Gastroesophageal sphincter (tissue), 4 donors: ENCODE data around the gene TPP2. TPM values are rescaled to one million over a fixed set of nuclear protein-coding genes. Genes with fewer than 3 reads are reported as not detected.

ENCODE experiments used
- ATAC-seq: fragments of 150-250 bp; one replicate; pipeline ENCODE4 v1.9.1; 2016; ENCODE audit warnings: mild to moderate bottlenecking, moderate library complexity
- H3K27ac ChIP-seq, 4 donors: fragments of 200-600 bp; sonication (generic) in 3 of 4; 1 replicate in 3 of 4; 2 replicates in 1 of 4; pipeline ENCODE4 v1.5.1; 2016 to 2019
- H3K27me3 ChIP-seq: fragments of 200-600 bp; sonication (generic); one replicate; pipeline ENCODE4 v1.5.1; 2019
- H3K36me3 ChIP-seq, 2 donors: fragments of 200-600 bp; sonication (generic); one replicate each; pipeline ENCODE4 v1.5.1; 2019; ENCODE audit warnings: control low read depth in 1 of 2
- H3K4me1 ChIP-seq, 3 donors: fragments of 200-600 bp; sonication (generic); 1 replicate in 2 of 3; 2 replicates in 1 of 3; pipeline ENCODE4 v1.5.1; 2016 to 2019; ENCODE audit warnings: control low read depth in 2 of 3
- H3K4me3 ChIP-seq, 2 donors: fragments of 200-600 bp; sonication (generic); one replicate each; pipeline ENCODE4 v1.5.1; 2019; ENCODE audit warnings: mild to moderate bottlenecking in 1 of 2, moderate library complexity in 1 of 2
- H3K9me3 ChIP-seq, 3 donors: fragments of 200-600 bp; sonication (generic); one replicate each; pipeline ENCODE4 v1.5.1; 2017 to 2019; ENCODE audit warnings: control low read depth in 2 of 3
- CTCF ChIP-seq, 4 experiments: fragments of 200-600 bp in 2 of 4; fragments of 450-650 bp in 2 of 4; sonication (generic) in 1 of 4; IDR thresholded peaks; one replicate each; pipeline ENCODE4 v1.5.1; 2017 to 2019; ENCODE audit warnings: antibody characterized with exemption in 4 of 4, mild to moderate bottlenecking in 2 of 4, moderate library complexity in 2 of 4
- EP300 ChIP-seq: sonication (generic); formaldehyde crosslinking; IDR thresholded peaks from one replicate; pipeline ENCODE4 v1.6.1; 2017; ENCODE audit warnings: antibody characterized with exemption, mild to moderate bottlenecking
- POLR2A ChIP-seq, 2 donors: fragments of 450-650 bp; IDR thresholded peaks; one replicate each; pipeline ENCODE4 v1.6.1; 2017; ENCODE audit warnings: antibody characterized with exemption in 2 of 2, mild to moderate bottlenecking in 2 of 2, moderate library complexity in 1 of 2
- POLR2AphosphoS5 ChIP-seq: sonication (generic); formaldehyde crosslinking; IDR thresholded peaks from one replicate; pipeline ENCODE4 v1.6.1; 2017; ENCODE audit warnings: antibody characterized with exemption
- WGBS, 2 donors: methylation state at CpG; one replicate each; pipeline ENCODE4 v1.1.5; 2018; ENCODE audit warnings: low coverage in 1 of 2; 5-methylcytosine and 5-hydroxymethylcytosine counted together
- total RNA-seq, 4 donors: library from RNA; depleted of rRNA; stranded (reverse); fragments of >200 nt; gene quantifications; one replicate each; pipeline ENCODE4 v1.1.0, GENCODE V29; 2016

TPP2 gene
- total RNA-seq, 4 donors from 2014 or later, result 41.4 to 52.8 (median 42.2) TPM

GRCh38 chr13:102692491-102692826, 95.7 kb downstream of the TPP2 start:
- Histone ChIP-seq H3K36me3 (no peaks in the 10 kb centered on the region), H3K27ac (no peak overlapping the region), H3K4me3 (no peak overlapping the region), H3K9me3 (no peaks in the 10 kb centered on the region), H3K27me3 (peaks cover 29% of the 10 kb centered on the region), H3K4me1 (no peaks in the 10 kb centered on the region)
- WGBS, 2 donors, result 80 to 100% methylated on average over 1 of the region's 2 CpGs
- ATAC-seq, result no peak
- TF ChIP-seq POLR2A (IDR thresholded peaks at IDR 0.05), result no peak
- TF ChIP-seq POLR2AphosphoS5, result no peak
- no peak for TF ChIP-seq CTCF (IDR thresholded peaks at IDR 0.05)
- TF ChIP-seq EP300, result no peak

- Histone ChIP-seq H3K4me1 (no peaks in the 10 kb centered on the region), H3K27ac (no peak overlapping the region), H3K27me3 (peaks cover 29% of the 10 kb centered on the region), H3K4me3 (no peak overlapping the region), H3K36me3 (no peaks in the 10 kb centered on the region), H3K9me3 (no peaks in the 10 kb centered on the region)
- ATAC-seq, result no peak
- TF ChIP-seq CTCF (IDR thresholded peaks at IDR 0.05), result no peak
- TF ChIP-seq EP300, result no peak
- no peak for TF ChIP-seq POLR2A (IDR thresholded peaks at IDR 0.05)
- no peak for TF ChIP-seq POLR2AphosphoS5
- 81 to 82% methylated on average over 1 to 4 of the region's 4 CpGs for WGBS, 2 donors
These were observed 96.5 kb downstream of the TPP2 start for GRCh38 chr13:102693250-102693649.

- 61 to 65% methylated on average over 2 of the region's 2 CpGs for WGBS, 2 donors
- TF ChIP-seq EP300, result no peak
- no peak for TF ChIP-seq POLR2AphosphoS5
- TF ChIP-seq POLR2A (IDR thresholded peaks at IDR 0.05), result no peak
- TF ChIP-seq CTCF (IDR thresholded peaks at IDR 0.05), result no peak
- peaks cover 29% of the 10 kb centered on the region for H3K27me3 ChIP-seq
- no peak overlapping the region for H3K4me3 ChIP-seq
- H3K4me1 ChIP-seq, result no peaks in the 10 kb centered on the region
- no peak overlapping the region for H3K27ac ChIP-seq
- no peaks in the 10 kb centered on the region for H3K9me3 ChIP-seq
- H3K36me3 ChIP-seq, result no peaks in the 10 kb centered on the region
- ATAC-seq, result no peak
These were observed 97.0 kb downstream of the TPP2 start for GRCh38 chr13:102693776-102694175.

- no peak for ATAC-seq
- WGBS, 2 donors, result 60 to 83% methylated on average over 3 of the region's 6 CpGs
- Histone ChIP-seq H3K4me1 (no peaks in the 10 kb centered on the region), H3K4me3 (no peak within 1 kb of the TSS), H3K27ac (no peak within 1 kb of the TSS), H3K9me3 (no peaks in the 10 kb centered on the region), H3K36me3 (no peaks in the 10 kb centered on the region), H3K27me3 (peaks cover 29% of the 10 kb centered on the region)
- TF ChIP-seq POLR2AphosphoS5, result no peak
- no peak for TF ChIP-seq EP300
- TF ChIP-seq POLR2A (IDR thresholded peaks at IDR 0.05), result no peak
- TF ChIP-seq CTCF (IDR thresholded peaks at IDR 0.05), result no peak
These were observed 98.2 kb downstream of the TPP2 start, which contains the start of gene METTL21C for GRCh38 chr13:102694937-102695336. METTL21C (minus strand) TSS chr13:102695044; CDS start chr13:102694498, 546 bp downstream.

- H3K27me3 ChIP-seq, result peaks cover 29% of the 10 kb centered on the region
- no peaks in the 10 kb centered on the region for H3K36me3 ChIP-seq
- no peaks in the 10 kb centered on the region for H3K9me3 ChIP-seq
- H3K4me1 ChIP-seq, result no peaks in the 10 kb centered on the region
- no peak overlapping the region for H3K27ac ChIP-seq
- H3K4me3 ChIP-seq, result no peak overlapping the region
- WGBS, 2 donors, result 67% methylated on average over 1 of the region's 4 CpGs; no CpG with 5 or more reads in 1 of the 2 donors
- no peak for ATAC-seq
- TF ChIP-seq EP300 (no peak), POLR2A (IDR thresholded peaks at IDR 0.05) (no peak), POLR2AphosphoS5 (no peak), CTCF (IDR thresholded peaks at IDR 0.05) (no peak)
These were observed 99.7 kb downstream of the TPP2 start for GRCh38 chr13:102696465-102696864.
